Measurements from ENCODE around the gene CENPS. TPM values are rescaled to one million over a fixed set of nuclear protein-coding genes. Genes with fewer than 3 reads are reported as not detected.

Gene CENPS
- total and polyA plus RNA-seq, 2 of the 8 experiments (the other 6 are each of a cell fraction or from before 2014, with no cell fraction given) = 7.8 to 20.3 TPM

DNA sequence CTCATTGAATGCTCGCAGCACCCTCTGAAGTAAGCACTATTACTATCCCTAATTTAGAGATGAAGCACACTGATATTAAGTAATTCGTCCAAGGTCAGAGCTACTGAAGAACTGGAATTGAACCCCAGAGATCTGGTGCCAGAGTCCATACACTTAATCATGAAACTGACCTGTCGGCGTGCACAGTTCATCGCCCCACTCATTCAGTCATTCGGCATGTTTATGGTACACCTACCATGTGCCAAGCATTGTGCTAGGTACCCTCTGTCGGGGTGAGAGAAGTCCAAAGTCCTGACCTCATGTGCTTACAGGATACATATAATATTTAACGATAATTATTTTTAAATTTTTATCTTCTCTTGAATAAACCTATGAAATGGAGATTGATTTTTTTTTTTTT lies 5.6 kb upstream of the CENPS start:
- H3K18ac ChIP-seq (ENCODE audit: extremely low read depth, low read length) = no peak overlapping the region
- H4K5ac ChIP-seq (ENCODE audit: insufficient read length, low read depth, low read length) = no peak overlapping the region
- H4K8ac ChIP-seq (ENCODE audit: extremely low read depth, insufficient read depth, low read length) = no peak overlapping the region
- no peaks in the 10 kb centered on the region for H3K9me3 ChIP-seq (ENCODE audit: insufficient read depth in 2 of 2, low read depth in 1 of 2, low read length in 1 of 2)
- H4K20me1 ChIP-seq (replicated peaks in 1 of 2; ENCODE audit: control insufficient read depth in 1 of 2, insufficient read depth in 2 of 2, low read length in 2 of 2) = peaks cover 0 to 3% of the 10 kb centered on the region in 2 experiments
- CTCF ChIA-PET (ENCODE audit: partially characterized antibody) = interaction anchor here (1.3 to 2.6 kb wide), 3 partner anchors 11 to 70 kb away, joined by 3 to 8 read pairs (median 3); no protein-coding TSS in a partner anchor
- H2BK20ac ChIP-seq (ENCODE audit: low read length) = no peak overlapping the region
- no peak overlapping the region for H2AK5ac ChIP-seq (ENCODE audit: low read depth, low read length)
- H3K56ac ChIP-seq (replicated peaks; ENCODE audit: insufficient read length, low read depth, low read length) = no peak overlapping the region
- H3K14ac ChIP-seq (ENCODE audit: insufficient read length) = no peak overlapping the region
- no peak overlapping the region for H2BK15ac ChIP-seq (ENCODE audit: low read length)
- DNase-seq (ENCODE audit: low read depth in 1 of 2, low spot score in 2 of 2) (no peak), FAIRE-seq (no peak)
- no peak overlapping the region; the same call in 1 of the 2 replicates for H2BK5ac ChIP-seq (ENCODE audit: low read depth, low read length)
- WGBS, 2 experiments (ENCODE audit: extremely low coverage in 1 of 2, insufficient coverage in 1 of 2, insufficient read length in 1 of 2, insufficient replicate concordance in 2 of 2, low coverage in 1 of 2, low lambda C conversion rate in 2 of 2, missing lambda C conversion rate in 1 of 2) = 94% methylated on average over 8 of the region's 8 CpGs; no CpG with 5 or more reads in 1 of the 2 experiments
- H2BK120ac ChIP-seq (replicated peaks; ENCODE audit: low read depth, low read length) = no peak overlapping the region
- H3K23me2 ChIP-seq (ENCODE audit: low read depth, low read length) = no peaks in the 10 kb centered on the region
- no peak overlapping the region for H3K27ac ChIP-seq (ENCODE audit: low read depth, low read length)
- no peak overlapping the region for H4K91ac ChIP-seq (replicated peaks; ENCODE audit: insufficient read length, low read length)
- H3K79me2 ChIP-seq (ENCODE audit: control insufficient read depth in 1 of 2, insufficient read depth in 2 of 2, low read length in 2 of 2) = no peaks in the 10 kb centered on the region
- no peak overlapping the region for H3K23ac ChIP-seq (ENCODE audit: insufficient read length)
- no peak overlapping the region for H2BK12ac ChIP-seq (ENCODE audit: low read depth, low read length)
- no peak overlapping the region for H3K4me2 ChIP-seq (ENCODE audit: insufficient read depth in 1 of 2, low read depth in 2 of 2, low read length in 2 of 2)
- H3K36me3 ChIP-seq (ENCODE audit: control insufficient read depth in 2 of 4, insufficient read depth in 4 of 4, low read length in 3 of 4) = peaks cover 7 to 17% (median 10%) of the 10 kb centered on the region in 4 experiments
- H3K27me3 ChIP-seq (replicated peaks in 1 of 4; ENCODE audit: control insufficient read depth in 3 of 4, extremely low read depth in 1 of 4, insufficient read depth in 3 of 4, low read length in 3 of 4) = no peaks in the 10 kb centered on the region
- H3K4me1 ChIP-seq (replicated peaks in 1 of 4; ENCODE audit: control insufficient read depth in 3 of 4, insufficient read depth in 4 of 4, low read length in 3 of 4) = no peaks in the 10 kb centered on the region
- no peak overlapping the region for H3K4me3 ChIP-seq (ENCODE audit: extremely low read depth in 1 of 4, insufficient read depth in 2 of 4, low read depth in 3 of 4, low read length in 4 of 4)
- no peak overlapping the region for H3K4ac ChIP-seq (replicated peaks; ENCODE audit: insufficient read length, low read depth, low read length)
- POLR2A ChIA-PET (ENCODE audit: partially characterized antibody) = interaction anchor here (1.0 to 1.5 kb wide), 3 partner anchors 9 to 33 kb away, joined by 3 to 7 read pairs (median 4); no protein-coding TSS in a partner anchor
- no peaks in the 10 kb centered on the region for H3K79me1 ChIP-seq (ENCODE audit: low read depth, low read length)
- no peak overlapping the region for H3K9ac ChIP-seq (replicated peaks in 1 of 4; ENCODE audit: extremely low read depth in 1 of 4, low read depth in 3 of 4, low read length in 3 of 4)
- H2AFZ ChIP-seq (ENCODE audit: low read length) = no peak overlapping the region
- TF ChIP-seq CREB1 (IDR thresholded peaks at IDR 0.05) = no peak
- TF ChIP-seq KDM4A (IDR thresholded peaks at IDR 0.05; ENCODE audit: low read depth, low read length, severe bottlenecking) = no peak
- no peak for TF ChIP-seq FOSL1 (IDR thresholded peaks at IDR 0.05; ENCODE audit: insufficient read depth, low read depth, low read length)
- no peak for TF ChIP-seq HDAC6 (IDR thresholded peaks at IDR 0.05; ENCODE audit: low read depth, low read length)
- TF ChIP-seq, protein P1, sequence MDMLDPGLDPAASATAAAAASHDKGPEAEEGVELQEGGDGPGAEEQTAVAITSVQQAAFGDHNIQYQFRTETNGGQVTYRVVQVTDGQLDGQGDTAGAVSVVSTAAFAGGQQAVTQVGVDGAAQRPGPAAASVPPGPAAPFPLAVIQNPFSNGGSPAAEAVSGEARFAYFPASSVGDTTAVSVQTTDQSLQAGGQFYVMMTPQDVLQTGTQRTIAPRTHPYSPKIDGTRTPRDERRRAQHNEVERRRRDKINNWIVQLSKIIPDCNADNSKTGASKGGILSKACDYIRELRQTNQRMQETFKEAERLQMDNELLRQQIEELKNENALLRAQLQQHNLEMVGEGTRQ (IDR thresholded peaks at IDR 0.05; ENCODE audit: low read length) = no peak
- TF ChIP-seq CTBP2 (IDR thresholded peaks at IDR 0.05; ENCODE audit: borderline replicate concordance, insufficient read depth, insufficient read length, low read length) = no peak

Measured in H1 (cell line).